ENCODE measurements around the gene USP17L17.
"Not testable (repeated sequence)": the region's sequence is repeated elsewhere in the genome, so short reads cannot be mapped to it uniquely, and the experiment has no call there.

The USP17L17 gene

GRCh38 chr4:9243579-9243978 lies at the start of gene USP17L17:
USP17L17 (plus strand) TSS chr4:9243879; CDS start chr4:9243879, 0 bp downstream.
- H3K36me3 ChIP-seq; H3K27ac ChIP-seq; H3K4me1 ChIP-seq (ENCODE audit: control insufficient read depth in 1 of 2, insufficient read depth in 1 of 2, low read depth in 1 of 2, low read length in 1 of 2); H3K27me3 ChIP-seq; H3K9me3 ChIP-seq; H3K4me3 ChIP-seq (ENCODE audit: low read depth in 1 of 2, low read length in 1 of 2): not testable (repeated sequence)

DNA sequence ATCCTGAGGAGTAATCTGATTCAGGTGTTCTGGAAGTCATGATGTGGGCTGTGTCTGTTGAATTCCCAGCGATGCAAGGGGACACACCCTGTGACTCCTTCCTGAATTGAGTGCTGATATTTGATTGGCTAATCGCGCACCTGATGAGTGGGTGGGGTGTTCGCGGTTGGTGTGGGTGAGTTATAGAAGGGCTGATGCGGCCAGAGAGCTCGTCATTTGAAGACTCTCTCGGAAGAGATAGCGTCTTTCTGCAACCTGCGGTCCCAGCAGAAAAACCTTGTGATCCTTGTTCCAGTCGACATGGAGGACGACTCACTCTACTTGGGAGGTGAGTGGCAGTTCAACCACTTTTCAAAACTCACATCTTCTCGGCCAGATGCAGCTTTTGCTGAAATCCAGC lies 33.3 kb upstream of the USP17L17 start, which contains the start of gene USP17L10:
Gene USP17L10 (plus strand): TSS at position 301 of the 400 bp plus-strand sequence. CDS start 0 bp downstream, at position 301.
- H3K36me3 ChIP-seq; H3K4me1 ChIP-seq (ENCODE audit: control insufficient read depth in 1 of 2, insufficient read depth in 1 of 2, low read depth in 1 of 2, low read length in 1 of 2); H3K4me3 ChIP-seq (ENCODE audit: low read depth in 1 of 2, low read length in 1 of 2); H3K27me3 ChIP-seq; H3K27ac ChIP-seq; H3K9me3 ChIP-seq: not testable (repeated sequence)

DNA sequence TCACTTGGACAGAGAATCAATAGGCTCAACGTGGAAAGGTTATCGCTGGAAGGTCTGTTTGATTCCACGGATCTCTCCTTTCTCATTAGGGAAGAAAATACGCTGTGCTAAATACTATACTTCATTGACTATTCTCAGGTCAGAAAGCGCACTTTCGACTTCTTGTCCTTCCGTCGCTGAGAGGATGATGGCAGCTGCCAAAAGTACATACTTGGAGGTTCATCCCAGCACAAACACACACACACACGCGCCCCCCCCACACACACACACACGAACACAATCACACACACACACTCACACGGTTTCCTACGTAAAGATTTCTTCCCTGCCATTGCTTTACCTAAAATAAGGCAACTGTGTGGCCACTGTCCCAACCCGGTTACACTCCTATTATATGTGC lies 29.0 kb upstream of the USP17L17 start:
- H3K4me1 ChIP-seq (ENCODE audit: control insufficient read depth in 1 of 2, insufficient read depth in 1 of 2, low read depth in 1 of 2, low read length in 1 of 2); H3K9me3 ChIP-seq; H3K27me3 ChIP-seq; H3K4me3 ChIP-seq (ENCODE audit: low read depth in 1 of 2, low read length in 1 of 2); H3K36me3 ChIP-seq; H3K27ac ChIP-seq: not testable (repeated sequence)

DNA sequence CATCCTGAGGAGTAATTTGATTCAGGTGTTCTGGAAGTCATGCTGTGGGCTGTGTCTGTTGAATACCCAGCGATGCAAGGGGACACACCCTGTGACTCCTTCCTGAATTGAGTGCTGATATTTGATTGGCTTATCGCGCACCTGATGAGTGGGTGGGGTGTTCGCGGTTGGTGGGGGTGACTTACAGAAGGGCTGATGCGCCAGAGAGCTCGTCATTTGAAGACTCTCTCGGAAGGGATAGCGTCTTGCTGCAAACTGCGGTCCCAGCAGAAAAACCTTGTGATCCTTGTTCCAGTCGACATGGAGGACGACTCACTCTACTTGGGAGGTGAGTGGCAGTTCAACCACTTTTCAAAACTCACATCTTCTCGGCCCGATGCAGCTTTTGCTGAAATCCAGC lies 28.6 kb upstream of the USP17L17 start, which contains the start of gene USP17L11:
Gene USP17L11 (plus strand): TSS at position 301 of the 400 bp plus-strand sequence. CDS start 0 bp downstream, at position 301.
- H3K27ac ChIP-seq; H3K4me1 ChIP-seq (ENCODE audit: control insufficient read depth in 1 of 2, insufficient read depth in 1 of 2, low read depth in 1 of 2, low read length in 1 of 2); H3K36me3 ChIP-seq; H3K27me3 ChIP-seq; H3K9me3 ChIP-seq; H3K4me3 ChIP-seq (ENCODE audit: low read depth in 1 of 2, low read length in 1 of 2): not testable (repeated sequence)

DNA sequence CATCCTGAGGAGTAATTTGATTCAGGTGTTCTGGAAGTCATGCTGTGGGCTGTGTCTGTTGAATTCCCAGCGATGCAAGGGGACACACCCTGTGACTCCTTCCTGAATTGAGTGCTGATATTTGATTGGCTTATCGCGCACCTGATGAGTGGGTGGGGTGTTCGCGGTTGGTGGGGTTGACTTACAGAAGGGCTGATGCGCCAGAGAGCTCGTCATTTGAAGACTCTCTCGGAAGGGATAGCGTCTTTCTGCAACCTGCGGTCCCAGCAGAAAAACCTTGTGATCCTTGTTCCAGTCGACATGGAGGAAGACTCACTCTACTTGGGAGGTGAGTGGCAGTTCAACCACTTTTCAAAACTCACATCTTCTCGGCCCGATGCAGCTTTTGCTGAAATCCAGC lies 23.8 kb upstream of the USP17L17 start, which contains the start of gene USP17L12:
Gene USP17L12 (plus strand): TSS at position 301 of the 400 bp plus-strand sequence. CDS start 0 bp downstream, at position 301.
- not testable (repeated sequence) for H3K4me3 ChIP-seq (ENCODE audit: low read depth in 1 of 2, low read length in 1 of 2); H3K4me1 ChIP-seq (ENCODE audit: control insufficient read depth in 1 of 2, insufficient read depth in 1 of 2, low read depth in 1 of 2, low read length in 1 of 2); H3K9me3 ChIP-seq; H3K27me3 ChIP-seq; H3K27ac ChIP-seq; H3K36me3 ChIP-seq

DNA sequence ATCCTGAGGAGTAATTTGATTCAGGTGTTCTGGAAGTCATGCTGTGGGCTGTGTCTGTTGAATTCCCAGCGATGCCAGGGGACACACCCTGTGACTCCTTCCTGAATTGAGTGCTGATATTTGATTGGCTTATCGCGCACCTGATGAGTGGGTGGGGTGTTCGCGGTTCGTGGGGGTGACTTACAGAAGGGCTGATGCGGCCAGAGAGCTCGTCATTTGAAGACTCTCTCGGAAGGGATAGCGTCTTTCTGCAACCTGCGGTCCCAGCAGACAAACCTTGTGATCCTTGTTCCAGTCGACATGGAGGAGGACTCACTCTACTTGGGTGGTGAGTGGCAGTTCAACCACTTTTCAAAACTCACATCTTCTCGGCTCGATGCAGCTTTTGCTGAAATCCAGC lies 19.1 kb upstream of the USP17L17 start, which contains the start of gene USP17L13:
Gene USP17L13 (plus strand): TSS at position 301 of the 400 bp plus-strand sequence. CDS start 0 bp downstream, at position 301.
- not testable (repeated sequence) for H3K9me3 ChIP-seq; H3K4me3 ChIP-seq (ENCODE audit: low read depth in 1 of 2, low read length in 1 of 2); H3K27me3 ChIP-seq; H3K4me1 ChIP-seq (ENCODE audit: control insufficient read depth in 1 of 2, insufficient read depth in 1 of 2, low read depth in 1 of 2, low read length in 1 of 2); H3K27ac ChIP-seq; H3K36me3 ChIP-seq

GRCh38 chr4:9230249-9230648 lies 13.4 kb upstream of the USP17L17 start:
- not testable (repeated sequence) for H3K27me3 ChIP-seq; H3K4me3 ChIP-seq (ENCODE audit: low read depth in 1 of 2, low read length in 1 of 2); H3K4me1 ChIP-seq (ENCODE audit: control insufficient read depth in 1 of 2, insufficient read depth in 1 of 2, low read depth in 1 of 2, low read length in 1 of 2); H3K9me3 ChIP-seq; H3K27ac ChIP-seq; H3K36me3 ChIP-seq

DNA sequence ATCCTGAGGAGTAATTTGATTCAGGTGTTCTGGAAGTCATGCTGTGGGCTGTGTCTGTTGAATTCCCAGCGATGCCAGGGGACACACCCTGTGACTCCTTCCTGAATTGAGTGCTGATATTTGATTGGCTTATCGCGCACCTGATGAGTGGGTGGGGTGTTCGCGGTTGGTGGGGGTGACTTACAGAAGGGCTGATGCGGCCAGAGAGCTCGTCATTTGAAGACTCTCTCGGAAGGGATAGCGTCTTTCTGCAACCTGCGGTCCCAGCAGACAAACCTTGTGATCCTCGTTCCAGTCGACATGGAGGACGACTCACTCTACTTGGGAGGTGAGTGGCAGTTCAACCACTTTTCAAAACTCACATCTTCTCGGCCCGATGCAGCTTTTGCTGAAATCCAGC lies 9.6 kb upstream of the USP17L17 start, which contains the start of gene USP17L15:
Gene USP17L15 (plus strand): TSS at position 301 of the 400 bp plus-strand sequence. CDS start 0 bp downstream, at position 301.
- H3K4me3 ChIP-seq (ENCODE audit: low read depth in 1 of 2, low read length in 1 of 2); H3K27me3 ChIP-seq; H3K27ac ChIP-seq; H3K9me3 ChIP-seq; H3K4me1 ChIP-seq (ENCODE audit: control insufficient read depth in 1 of 2, insufficient read depth in 1 of 2, low read depth in 1 of 2, low read length in 1 of 2); H3K36me3 ChIP-seq: not testable (repeated sequence)

DNA sequence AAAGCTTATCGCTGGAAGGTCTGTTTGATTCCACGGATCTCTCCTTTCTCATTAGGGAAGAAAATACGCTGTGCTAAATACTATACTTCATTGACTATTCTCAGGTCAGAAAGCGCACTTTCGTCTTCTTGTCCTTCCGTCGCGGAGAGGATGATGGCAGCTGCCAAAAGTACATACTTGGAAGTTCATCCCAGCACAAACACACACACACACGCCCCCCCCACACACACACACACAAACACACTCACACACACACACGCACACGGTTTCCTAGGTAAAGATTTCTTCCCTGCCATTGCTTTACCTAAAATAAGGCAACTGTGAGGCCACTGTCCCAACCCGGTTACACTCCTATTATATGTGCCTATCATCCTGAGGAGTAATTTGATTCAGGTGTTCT lies 5.2 kb upstream of the USP17L17 start:
- H3K9me3 ChIP-seq; H3K27ac ChIP-seq; H3K36me3 ChIP-seq; H3K4me1 ChIP-seq (ENCODE audit: control insufficient read depth in 1 of 2, insufficient read depth in 1 of 2, low read depth in 1 of 2, low read length in 1 of 2); H3K4me3 ChIP-seq (ENCODE audit: low read depth in 1 of 2, low read length in 1 of 2); H3K27me3 ChIP-seq: not testable (repeated sequence)

DNA sequence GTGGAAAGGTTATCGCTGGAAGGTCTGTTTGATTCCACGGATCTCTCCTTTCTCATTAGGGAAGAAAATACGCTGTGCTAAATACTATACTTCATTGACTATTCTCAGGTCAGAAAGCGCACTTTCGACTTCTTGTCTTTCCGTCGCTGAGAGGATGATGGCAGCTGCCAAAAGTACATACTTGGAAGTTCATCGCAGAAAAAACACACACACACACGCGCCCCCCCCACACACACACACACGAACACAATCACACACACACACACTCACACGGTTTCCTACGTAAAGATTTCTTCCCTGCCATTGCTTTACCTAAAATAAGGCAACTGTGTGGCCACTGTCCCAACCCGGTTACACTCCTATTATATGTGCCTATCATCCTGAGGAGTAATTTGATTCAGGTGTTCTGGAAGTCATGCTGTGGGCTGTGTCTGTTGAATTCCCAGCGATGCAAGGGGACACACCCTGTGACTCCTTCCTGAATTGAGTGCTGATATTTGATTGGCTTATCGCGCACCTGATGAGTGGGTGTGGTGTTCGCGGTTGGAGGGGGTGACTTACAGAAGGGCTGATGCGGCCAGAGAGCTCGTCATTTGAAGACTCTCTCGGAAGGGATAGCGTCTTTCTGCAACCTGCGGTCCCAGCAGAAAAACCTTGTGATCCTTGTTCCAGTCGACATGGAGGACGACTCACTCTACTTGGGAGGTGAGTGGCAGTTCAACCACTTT lies 4.4 kb downstream of the USP17L17 start, which contains the start of gene USP17L18:
Gene USP17L18 (plus strand): TSS at position 678 of the 728 bp plus-strand sequence. CDS start 0 bp downstream, at position 678.
- H3K4me1 ChIP-seq (ENCODE audit: control insufficient read depth in 1 of 2, insufficient read depth in 1 of 2, low read depth in 1 of 2, low read length in 1 of 2); H3K4me3 ChIP-seq (ENCODE audit: low read depth in 1 of 2, low read length in 1 of 2); H3K27me3 ChIP-seq; H3K27ac ChIP-seq; H3K9me3 ChIP-seq; H3K36me3 ChIP-seq: not testable (repeated sequence)

DNA sequence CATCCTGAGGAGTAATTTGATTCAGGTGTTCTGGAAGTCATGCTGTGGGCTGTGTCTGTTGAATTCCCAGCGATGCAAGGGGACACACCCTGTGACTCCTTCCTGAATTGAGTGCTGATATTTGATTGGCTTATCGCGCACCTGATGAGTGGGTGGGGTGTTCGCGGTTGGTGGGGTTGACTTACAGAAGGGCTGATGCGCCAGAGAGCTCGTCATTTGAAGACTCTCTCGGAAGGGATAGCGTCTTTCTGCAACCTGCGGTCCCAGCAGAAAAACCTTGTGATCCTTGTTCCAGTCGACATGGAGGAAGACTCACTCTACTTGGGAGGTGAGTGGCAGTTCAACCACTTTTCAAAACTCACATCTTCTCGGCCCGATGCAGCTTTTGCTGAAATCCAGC lies 9.4 kb downstream of the USP17L17 start, which contains the start of gene USP17L19:
Gene USP17L19 (plus strand): TSS at position 301 of the 400 bp plus-strand sequence. CDS start 0 bp downstream, at position 301.
- H3K4me1 ChIP-seq (ENCODE audit: control insufficient read depth in 1 of 2, insufficient read depth in 1 of 2, low read depth in 1 of 2, low read length in 1 of 2); H3K36me3 ChIP-seq; H3K9me3 ChIP-seq; H3K27me3 ChIP-seq; H3K4me3 ChIP-seq (ENCODE audit: low read depth in 1 of 2, low read length in 1 of 2); H3K27ac ChIP-seq: not testable (repeated sequence)

DNA sequence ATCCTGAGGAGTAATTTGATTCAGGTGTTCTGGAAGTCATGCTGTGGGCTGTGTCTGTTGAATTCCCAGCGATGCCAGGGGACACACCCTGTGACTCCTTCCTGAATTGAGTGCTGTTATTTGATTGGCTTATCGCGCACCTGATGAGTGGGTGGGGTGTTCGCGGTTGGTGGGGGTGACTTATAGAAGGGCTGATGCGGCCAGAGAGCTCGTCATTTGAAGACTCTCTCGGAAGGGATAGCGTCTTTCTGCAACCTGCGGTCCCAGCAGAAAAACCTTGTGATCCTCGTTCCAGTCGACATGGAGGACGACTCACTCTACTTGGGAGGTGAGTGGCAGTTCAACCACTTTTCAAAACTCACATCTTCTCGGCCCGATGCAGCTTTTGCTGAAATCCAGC lies 14.1 kb downstream of the USP17L17 start, which contains the start of gene USP17L20:
Gene USP17L20 (plus strand): TSS at position 301 of the 400 bp plus-strand sequence. CDS start 0 bp downstream, at position 301.
- H3K9me3 ChIP-seq; H3K4me1 ChIP-seq (ENCODE audit: control insufficient read depth in 1 of 2, insufficient read depth in 1 of 2, low read depth in 1 of 2, low read length in 1 of 2); H3K27me3 ChIP-seq; H3K4me3 ChIP-seq (ENCODE audit: low read depth in 1 of 2, low read length in 1 of 2); H3K36me3 ChIP-seq; H3K27ac ChIP-seq: not testable (repeated sequence)

- H3K4me3 ChIP-seq (ENCODE audit: low read depth in 1 of 2, low read length in 1 of 2); H3K27ac ChIP-seq; H3K4me1 ChIP-seq (ENCODE audit: control insufficient read depth in 1 of 2, insufficient read depth in 1 of 2, low read depth in 1 of 2, low read length in 1 of 2): not testable (repeated sequence)
Observed at GRCh38 chr4:9262572-9262971, 18.9 kb downstream of the USP17L17 start, which contains the start of gene USP17L21. USP17L21 (plus strand) TSS chr4:9262872; CDS start chr4:9262872, 0 bp downstream.

GRCh38 chr4:9267319-9267718 lies 23.6 kb downstream of the USP17L17 start, which contains the start of gene USP17L22:
USP17L22 (plus strand) TSS chr4:9267619; CDS start chr4:9267619, 0 bp downstream.
- H3K27ac ChIP-seq; H3K36me3 ChIP-seq; H3K4me3 ChIP-seq (ENCODE audit: low read depth in 1 of 2, low read length in 1 of 2); H3K27me3 ChIP-seq; H3K4me1 ChIP-seq (ENCODE audit: control insufficient read depth in 1 of 2, insufficient read depth in 1 of 2, low read depth in 1 of 2, low read length in 1 of 2); H3K9me3 ChIP-seq: not testable (repeated sequence)

More at GRCh38 chr4:9262572-9262971, 18.9 kb downstream of the USP17L17 start, which contains the start of gene USP17L21:
- not testable (repeated sequence) for H3K9me3 ChIP-seq, H3K27me3 ChIP-seq, H3K36me3 ChIP-seq

Data from neutrophil (primary cell).